ENCODE data around the gene ABTB2.
"Not testable (repeated sequence)": the region's sequence is repeated elsewhere in the genome, so short reads cannot be mapped to it uniquely, and the experiment has no call there.

GRCh38 chr11:34180814-34181165, 177.0 kb downstream of the ABTB2 start:
- not testable (repeated sequence) for TF ChIP-seq CTCF, POLR2A (IDR thresholded peaks at IDR 0.05)

Data from right lobe of liver (tissue), 4 donors.